ENCODE measurements around the gene RERE. TPM values are rescaled to one million over a fixed set of nuclear protein-coding genes. Genes with fewer than 3 reads are reported as not detected.
A peak's percentile ranks its signal among the peaks of the same experiment; 100 is the strongest.

RERE gene
- polyA plus RNA-seq, 1 of the 3 experiments (the other 2 are of a cell fraction) = 8.1 TPM

DNA sequence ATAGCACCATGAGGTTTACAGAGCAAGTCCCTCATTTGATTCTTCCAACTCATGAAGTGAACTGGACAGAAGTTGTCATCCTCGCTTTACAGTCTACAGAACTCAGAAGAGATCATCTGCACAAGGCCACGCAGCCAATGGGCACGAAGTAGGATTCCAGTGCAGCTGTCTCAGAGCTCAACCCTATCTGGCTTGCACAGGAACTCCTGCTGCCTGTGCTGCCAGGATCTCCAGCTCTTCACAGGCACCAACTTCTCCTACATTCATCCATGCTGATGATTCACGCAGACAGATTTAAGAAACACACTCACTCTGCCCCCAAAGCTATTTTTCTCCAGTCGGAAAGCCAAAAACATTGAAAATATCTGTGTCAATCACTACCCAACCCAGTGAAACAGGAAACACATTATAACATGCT, 157.0 kb downstream of the RERE start (continued):
- TF ChIP-seq RFX5 (IDR thresholded peaks at IDR 0.05; ENCODE audit: low read length) (no peak), EZH2phosphoT487 (IDR thresholded peaks at IDR 0.05; ENCODE audit: borderline replicate concordance, low read depth) (no peak), RCOR1 (IDR thresholded peaks at IDR 0.05; ENCODE audit: low read length) (no peak), GABPA (IDR thresholded peaks at IDR 0.05; ENCODE audit: low read depth) (no peak)

DNA sequence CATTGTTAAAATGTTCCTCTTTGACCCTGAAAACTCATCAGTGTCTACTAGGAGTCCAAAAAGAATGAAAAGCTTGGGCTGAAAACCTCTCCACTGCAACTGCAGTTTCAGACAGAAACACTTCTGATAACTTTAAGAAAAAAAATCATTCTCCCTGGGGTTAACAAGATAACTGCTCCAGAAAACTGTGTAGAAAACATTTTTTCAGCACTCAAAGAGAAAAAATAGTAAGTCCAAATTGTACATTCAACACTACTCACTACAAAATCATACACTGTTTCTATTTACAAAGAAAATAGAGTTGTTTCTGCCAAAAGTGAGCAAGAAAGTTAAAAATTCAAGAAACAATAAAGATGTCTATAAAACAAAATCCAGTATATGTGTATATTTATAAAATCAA, 157.8 kb downstream of the RERE start:
- ChIA-PET CTCF (interaction anchor here (0.7 to 6.0 kb wide), 3 partner anchors 13 to 140 kb away, joined by 3 to 49 read pairs (median 7); no protein-coding TSS in a partner anchor), POLR2A (no interaction called here)
- Histone ChIP-seq H3K4me1 (ENCODE audit: control insufficient read depth in 1 of 2, insufficient read depth in 2 of 2, low read depth in 1 of 2, low read length in 1 of 2) (peaks cover 25 to 39% of the 10 kb centered on the region in 2 experiments), H3K36me3 (replicated peaks in 1 of 2; ENCODE audit: control insufficient read depth in 1 of 2, insufficient read depth in 2 of 2, low read length in 1 of 2) (no peaks in the 10 kb centered on the region), H3K4me2 (0 out of 2 replicates have a peak overlapping the region, but pooled peaks have one; percentile 36), H4K20me1 (ENCODE audit: insufficient read depth) (no peaks in the 10 kb centered on the region), H2AFZ (ENCODE audit: low read depth) (no peak overlapping the region), H3K9me3 (no peaks in the 10 kb centered on the region), H3K4me3 (ENCODE audit: low read depth in 2 of 2, low read length in 1 of 2) (no peak overlapping the region), H3K27me3 (ENCODE audit: insufficient read depth) (no peaks in the 10 kb centered on the region), H3K9ac (peak overlapping the region; percentile 17; the same call in 1 of the 2 replicates), H3K27ac (ENCODE audit: low read depth in 2 of 2, low read length in 1 of 2) (peak overlapping the region in 1 of 2 experiments; percentile 96; a peak in 3 of 4 replicates), H3K79me2 (ENCODE audit: insufficient read depth) (peaks cover 62% of the 10 kb centered on the region), H3F3A (replicated peaks; ENCODE audit: insufficient read depth) (peaks cover 51% of the 10 kb centered on the region), H3K9me2 (no peaks in the 10 kb centered on the region)
- no peak for DNase-seq
- TF ChIP-seq NRF1 (IDR thresholded peaks at IDR 0.05; ENCODE audit: low read depth, low read length) (no peak), ELF1 (IDR thresholded peaks at IDR 0.05) (no peak), SIN3A (IDR thresholded peaks at IDR 0.05; ENCODE audit: borderline replicate concordance, low read depth, low read length) (no peak), FOSL2 (IDR thresholded peaks at IDR 0.05; ENCODE audit: borderline replicate concordance, low read depth) (no peak)
- TF ChIP-seq, protein P1, sequence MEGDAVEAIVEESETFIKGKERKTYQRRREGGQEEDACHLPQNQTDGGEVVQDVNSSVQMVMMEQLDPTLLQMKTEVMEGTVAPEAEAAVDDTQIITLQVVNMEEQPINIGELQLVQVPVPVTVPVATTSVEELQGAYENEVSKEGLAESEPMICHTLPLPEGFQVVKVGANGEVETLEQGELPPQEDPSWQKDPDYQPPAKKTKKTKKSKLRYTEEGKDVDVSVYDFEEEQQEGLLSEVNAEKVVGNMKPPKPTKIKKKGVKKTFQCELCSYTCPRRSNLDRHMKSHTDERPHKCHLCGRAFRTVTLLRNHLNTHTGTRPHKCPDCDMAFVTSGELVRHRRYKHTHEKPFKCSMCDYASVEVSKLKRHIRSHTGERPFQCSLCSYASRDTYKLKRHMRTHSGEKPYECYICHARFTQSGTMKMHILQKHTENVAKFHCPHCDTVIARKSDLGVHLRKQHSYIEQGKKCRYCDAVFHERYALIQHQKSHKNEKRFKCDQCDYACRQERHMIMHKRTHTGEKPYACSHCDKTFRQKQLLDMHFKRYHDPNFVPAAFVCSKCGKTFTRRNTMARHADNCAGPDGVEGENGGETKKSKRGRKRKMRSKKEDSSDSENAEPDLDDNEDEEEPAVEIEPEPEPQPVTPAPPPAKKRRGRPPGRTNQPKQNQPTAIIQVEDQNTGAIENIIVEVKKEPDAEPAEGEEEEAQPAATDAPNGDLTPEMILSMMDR (IDR thresholded peaks at IDR 0.05) = no peak
- TF ChIP-seq, protein P2, sequence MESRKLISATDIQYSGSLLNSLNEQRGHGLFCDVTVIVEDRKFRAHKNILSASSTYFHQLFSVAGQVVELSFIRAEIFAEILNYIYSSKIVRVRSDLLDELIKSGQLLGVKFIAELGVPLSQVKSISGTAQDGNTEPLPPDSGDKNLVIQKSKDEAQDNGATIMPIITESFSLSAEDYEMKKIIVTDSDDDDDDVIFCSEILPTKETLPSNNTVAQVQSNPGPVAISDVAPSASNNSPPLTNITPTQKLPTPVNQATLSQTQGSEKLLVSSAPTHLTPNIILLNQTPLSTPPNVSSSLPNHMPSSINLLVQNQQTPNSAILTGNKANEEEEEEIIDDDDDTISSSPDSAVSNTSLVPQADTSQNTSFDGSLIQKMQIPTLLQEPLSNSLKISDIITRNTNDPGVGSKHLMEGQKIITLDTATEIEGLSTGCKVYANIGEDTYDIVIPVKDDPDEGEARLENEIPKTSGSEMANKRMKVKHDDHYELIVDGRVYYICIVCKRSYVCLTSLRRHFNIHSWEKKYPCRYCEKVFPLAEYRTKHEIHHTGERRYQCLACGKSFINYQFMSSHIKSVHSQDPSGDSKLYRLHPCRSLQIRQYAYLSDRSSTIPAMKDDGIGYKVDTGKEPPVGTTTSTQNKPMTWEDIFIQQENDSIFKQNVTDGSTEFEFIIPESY (IDR thresholded peaks at IDR 0.05; ENCODE audit: borderline replicate concordance, low read depth) = no peak

DNA sequence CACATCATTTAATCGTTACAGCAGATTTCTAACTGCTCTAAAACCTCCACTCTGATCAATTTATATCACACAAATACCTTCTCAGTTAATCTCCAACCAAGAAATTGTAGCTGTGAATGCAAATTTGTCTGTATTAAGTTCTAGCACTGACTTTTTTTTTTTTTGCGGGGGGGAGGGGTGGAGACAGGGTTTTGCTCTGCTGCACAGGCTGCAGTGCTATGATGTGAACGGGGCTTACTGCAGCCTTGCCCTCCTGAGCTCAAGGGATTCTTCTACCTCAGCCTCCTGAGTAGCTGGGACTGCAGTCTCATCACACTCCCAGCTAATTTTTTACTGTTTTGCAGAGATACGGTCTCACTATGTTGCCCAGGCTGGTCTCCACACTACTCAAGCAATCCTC, 163.6 kb downstream of the RERE start:
- 89% methylated on average over 4 of the region's 4 CpGs for WGBS (ENCODE audit: low lambda C conversion rate)
- H4K20me1 ChIP-seq (ENCODE audit: insufficient read depth) = 0 out of 2 replicates have a peak, but pooled peaks cover 3% of the 10 kb centered on the region
- no peaks in the 10 kb centered on the region for H3K9me3 ChIP-seq
- H2AFZ ChIP-seq (ENCODE audit: low read depth) = no peak overlapping the region
- no peak overlapping the region for H3K27ac ChIP-seq (ENCODE audit: low read depth in 2 of 2, low read length in 1 of 2)
- peaks cover 7% of the 10 kb centered on the region for H3F3A ChIP-seq (replicated peaks; ENCODE audit: insufficient read depth)
- no peaks in the 10 kb centered on the region for H3K9me2 ChIP-seq
- no peak overlapping the region for H3K4me2 ChIP-seq
- no peak overlapping the region for H3K9ac ChIP-seq
- H3K36me3 ChIP-seq (replicated peaks in 1 of 2; ENCODE audit: control insufficient read depth in 1 of 2, insufficient read depth in 2 of 2, low read length in 1 of 2) = no peaks in the 10 kb centered on the region
- H3K79me2 ChIP-seq (ENCODE audit: insufficient read depth) = peaks cover 38% of the 10 kb centered on the region
- H3K4me3 ChIP-seq (ENCODE audit: low read depth in 2 of 2, low read length in 1 of 2) = no peak overlapping the region
- no peaks in the 10 kb centered on the region for H3K27me3 ChIP-seq (ENCODE audit: insufficient read depth)
- POLR2A ChIA-PET = no interaction called here
- no peak for DNase-seq
- CTCF ChIA-PET = interaction anchor here (0.6 to 1.7 kb wide), 3 partner anchors 12 to 17 kb away, joined by 3 to 5 read pairs (median 3); no protein-coding TSS in a partner anchor
- H3K4me1 ChIP-seq (ENCODE audit: control insufficient read depth in 1 of 2, insufficient read depth in 2 of 2, low read depth in 1 of 2, low read length in 1 of 2) = peaks cover 0 to 17% of the 10 kb centered on the region in 2 experiments; a peak in 1 of 4 replicates
- TF ChIP-seq TEAD4 (IDR thresholded peaks at IDR 0.05; ENCODE audit: borderline replicate concordance, insufficient read depth) = no peak
- TF ChIP-seq EZH2phosphoT487 (IDR thresholded peaks at IDR 0.05; ENCODE audit: borderline replicate concordance, low read depth) = no peak
- no peak for TF ChIP-seq MEF2A (IDR thresholded peaks at IDR 0.05; ENCODE audit: borderline replicate concordance, low read depth)
- TF ChIP-seq FOXJ3 (CRISPR knock-in tag; IDR thresholded peaks at IDR 0.05) = no peak
- no peak for TF ChIP-seq SMC3 (IDR thresholded peaks at IDR 0.05; ENCODE audit: low read depth, low read length)
- TF ChIP-seq, protein P3, sequence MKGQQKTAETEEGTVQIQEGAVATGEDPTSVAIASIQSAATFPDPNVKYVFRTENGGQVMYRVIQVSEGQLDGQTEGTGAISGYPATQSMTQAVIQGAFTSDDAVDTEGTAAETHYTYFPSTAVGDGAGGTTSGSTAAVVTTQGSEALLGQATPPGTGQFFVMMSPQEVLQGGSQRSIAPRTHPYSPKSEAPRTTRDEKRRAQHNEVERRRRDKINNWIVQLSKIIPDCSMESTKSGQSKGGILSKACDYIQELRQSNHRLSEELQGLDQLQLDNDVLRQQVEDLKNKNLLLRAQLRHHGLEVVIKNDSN (IDR thresholded peaks at IDR 0.05; ENCODE audit: borderline replicate concordance, low read depth) = no peak
- TF ChIP-seq, protein P4, sequence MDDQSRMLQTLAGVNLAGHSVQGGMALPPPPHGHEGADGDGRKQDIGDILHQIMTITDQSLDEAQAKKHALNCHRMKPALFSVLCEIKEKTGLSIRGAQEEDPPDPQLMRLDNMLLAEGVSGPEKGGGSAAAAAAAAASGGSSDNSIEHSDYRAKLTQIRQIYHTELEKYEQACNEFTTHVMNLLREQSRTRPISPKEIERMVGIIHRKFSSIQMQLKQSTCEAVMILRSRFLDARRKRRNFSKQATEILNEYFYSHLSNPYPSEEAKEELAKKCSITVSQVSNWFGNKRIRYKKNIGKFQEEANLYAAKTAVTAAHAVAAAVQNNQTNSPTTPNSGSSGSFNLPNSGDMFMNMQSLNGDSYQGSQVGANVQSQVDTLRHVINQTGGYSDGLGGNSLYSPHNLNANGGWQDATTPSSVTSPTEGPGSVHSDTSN (IDR thresholded peaks at IDR 0.05) = no peak
- TF ChIP-seq, protein P5, sequence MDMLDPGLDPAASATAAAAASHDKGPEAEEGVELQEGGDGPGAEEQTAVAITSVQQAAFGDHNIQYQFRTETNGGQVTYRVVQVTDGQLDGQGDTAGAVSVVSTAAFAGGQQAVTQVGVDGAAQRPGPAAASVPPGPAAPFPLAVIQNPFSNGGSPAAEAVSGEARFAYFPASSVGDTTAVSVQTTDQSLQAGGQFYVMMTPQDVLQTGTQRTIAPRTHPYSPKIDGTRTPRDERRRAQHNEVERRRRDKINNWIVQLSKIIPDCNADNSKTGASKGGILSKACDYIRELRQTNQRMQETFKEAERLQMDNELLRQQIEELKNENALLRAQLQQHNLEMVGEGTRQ (IDR thresholded peaks at IDR 0.05; ENCODE audit: borderline replicate concordance, low read depth, low read length) = no peak
- TF ChIP-seq, protein P6, sequence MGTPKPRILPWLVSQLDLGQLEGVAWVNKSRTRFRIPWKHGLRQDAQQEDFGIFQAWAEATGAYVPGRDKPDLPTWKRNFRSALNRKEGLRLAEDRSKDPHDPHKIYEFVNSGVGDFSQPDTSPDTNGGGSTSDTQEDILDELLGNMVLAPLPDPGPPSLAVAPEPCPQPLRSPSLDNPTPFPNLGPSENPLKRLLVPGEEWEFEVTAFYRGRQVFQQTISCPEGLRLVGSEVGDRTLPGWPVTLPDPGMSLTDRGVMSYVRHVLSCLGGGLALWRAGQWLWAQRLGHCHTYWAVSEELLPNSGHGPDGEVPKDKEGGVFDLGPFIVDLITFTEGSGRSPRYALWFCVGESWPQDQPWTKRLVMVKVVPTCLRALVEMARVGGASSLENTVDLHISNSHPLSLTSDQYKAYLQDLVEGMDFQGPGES (IDR thresholded peaks at IDR 0.05; ENCODE audit: low read depth, low read length) = no peak

Measured in SK-N-SH (cell line).